GM19372 (cell line): Measurements from ENCODE around the gene CSTF1.
A peak's percentile ranks its signal among the peaks of the same experiment; 100 is the strongest.

Experiments used
- ATAC-seq: cut with Tn5 transposase; IDR thresholded peaks from one replicate; pipeline ENCODE4 v1.9.1; 2021; ENCODE audit warnings: mild to moderate bottlenecking, low read depth, moderate library complexity; ENCODE audit not compliant: unreplicated experiment

CSTF1 gene

DNA sequence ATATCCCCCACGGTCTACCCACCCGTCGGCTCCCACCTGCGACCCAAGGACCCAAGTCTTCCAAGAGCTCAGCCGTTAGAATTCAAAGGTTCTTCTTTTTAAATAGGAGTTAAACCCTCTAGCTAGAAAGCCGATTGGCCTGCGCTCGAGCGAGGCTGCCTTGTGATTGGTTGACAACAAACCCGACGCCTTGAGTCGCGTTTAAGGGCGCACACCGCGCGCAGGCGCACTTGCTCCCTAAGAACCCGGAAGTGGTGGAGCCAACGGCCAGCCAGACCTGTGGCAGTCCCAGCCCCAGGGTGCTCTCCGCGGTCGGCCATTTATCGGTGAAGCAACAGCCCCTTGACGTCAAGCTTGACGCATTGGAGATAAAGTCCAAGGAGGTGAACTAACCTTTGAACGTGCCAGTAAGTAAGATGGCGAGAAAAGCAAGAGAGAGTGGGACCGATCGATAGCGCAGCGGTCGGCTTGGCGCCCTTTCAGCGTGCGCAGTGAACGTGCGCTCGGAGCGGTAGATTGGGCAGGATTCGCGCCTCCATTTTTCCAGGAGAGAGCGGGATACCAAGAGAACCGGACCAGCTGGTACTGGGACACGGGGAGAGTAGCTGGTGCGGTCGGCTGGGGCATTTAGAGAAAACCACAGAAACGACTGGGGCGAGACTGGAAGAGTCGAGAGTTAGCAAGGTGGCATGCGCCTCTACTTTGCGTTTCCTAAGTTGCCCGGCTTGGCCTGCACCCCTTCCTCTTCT, at the start of gene CSTF1, which contains the start of gene AURKA:
TSS of gene CSTF1 (plus strand) at position 514 of the 749 bp plus-strand sequence. CDS start 2,908 bp downstream, outside the sequence.
TSS of gene AURKA (minus strand) at position 84 of the 749 bp plus-strand sequence. CDS start 4,018 bp downstream, outside the sequence.
- peak; percentile 86 for ATAC-seq

DNA sequence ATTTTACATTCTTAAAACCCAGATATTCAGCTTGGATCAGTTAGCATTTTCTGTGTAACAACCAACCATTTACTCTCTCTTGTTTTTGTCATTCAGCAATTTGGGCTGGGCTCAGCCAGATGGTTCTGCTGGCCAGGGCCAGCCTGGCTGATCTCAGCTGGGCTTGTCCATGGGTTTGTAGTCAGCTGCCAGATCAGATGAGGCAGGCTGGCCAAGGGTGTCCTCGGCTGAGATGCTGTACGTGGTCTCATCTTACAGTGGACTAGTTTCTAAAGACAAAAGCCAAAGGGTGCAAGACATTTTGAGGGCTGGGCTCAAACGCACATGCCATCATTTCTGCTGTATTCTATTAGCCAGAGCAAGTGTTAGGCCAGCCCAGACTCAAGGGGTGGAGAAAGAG, 49.7 kb upstream of the CSTF1 start:
- ATAC-seq = no peak

DNA sequence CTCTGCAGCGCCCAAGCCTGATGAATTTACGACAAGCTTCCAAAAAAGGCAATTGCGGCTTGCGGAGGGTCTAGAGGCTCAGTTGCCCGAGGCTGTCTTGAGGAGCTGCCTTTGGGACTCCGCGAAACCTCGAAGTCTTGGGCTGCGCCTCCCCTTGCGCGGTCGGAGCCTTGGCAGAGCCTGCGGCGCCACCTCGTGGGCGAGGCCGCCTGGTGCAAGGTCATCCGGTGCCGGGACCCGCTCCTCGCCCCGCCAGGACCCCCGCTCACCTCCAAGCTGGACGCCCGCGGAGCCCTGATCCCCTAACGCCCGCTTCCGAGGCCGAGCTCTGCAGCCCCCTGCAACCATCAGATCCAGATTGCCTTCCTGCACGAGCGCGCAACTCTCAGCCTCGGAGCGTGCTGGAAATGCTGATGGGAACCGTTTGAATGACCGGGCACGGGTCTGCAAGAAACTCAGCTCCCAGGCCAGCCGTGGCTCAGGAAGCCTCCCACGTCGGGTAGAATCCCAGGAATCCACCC, 48.5 kb upstream of the CSTF1 start:
- ATAC-seq = peak; percentile 90

DNA sequence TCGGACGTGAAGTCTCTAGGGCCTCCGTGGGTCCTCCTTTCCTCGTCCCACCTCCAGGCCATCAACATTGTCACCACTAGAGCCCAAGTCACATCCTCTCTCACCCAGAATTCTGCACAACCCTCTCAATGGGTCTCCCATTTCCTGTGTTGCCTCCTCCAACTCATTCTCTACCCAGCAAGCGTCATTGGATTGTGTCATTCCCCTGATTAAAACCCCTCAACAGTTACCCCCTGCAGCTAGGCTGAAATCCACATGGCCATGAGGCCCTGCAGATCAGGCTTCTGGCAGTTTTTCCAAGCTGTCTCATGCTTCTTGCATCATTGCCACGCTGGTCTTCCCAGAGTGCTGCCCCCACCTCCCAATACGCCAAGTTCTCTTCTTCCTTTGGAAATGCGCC, 46.5 kb upstream of the CSTF1 start:
- ATAC-seq = no peak

DNA sequence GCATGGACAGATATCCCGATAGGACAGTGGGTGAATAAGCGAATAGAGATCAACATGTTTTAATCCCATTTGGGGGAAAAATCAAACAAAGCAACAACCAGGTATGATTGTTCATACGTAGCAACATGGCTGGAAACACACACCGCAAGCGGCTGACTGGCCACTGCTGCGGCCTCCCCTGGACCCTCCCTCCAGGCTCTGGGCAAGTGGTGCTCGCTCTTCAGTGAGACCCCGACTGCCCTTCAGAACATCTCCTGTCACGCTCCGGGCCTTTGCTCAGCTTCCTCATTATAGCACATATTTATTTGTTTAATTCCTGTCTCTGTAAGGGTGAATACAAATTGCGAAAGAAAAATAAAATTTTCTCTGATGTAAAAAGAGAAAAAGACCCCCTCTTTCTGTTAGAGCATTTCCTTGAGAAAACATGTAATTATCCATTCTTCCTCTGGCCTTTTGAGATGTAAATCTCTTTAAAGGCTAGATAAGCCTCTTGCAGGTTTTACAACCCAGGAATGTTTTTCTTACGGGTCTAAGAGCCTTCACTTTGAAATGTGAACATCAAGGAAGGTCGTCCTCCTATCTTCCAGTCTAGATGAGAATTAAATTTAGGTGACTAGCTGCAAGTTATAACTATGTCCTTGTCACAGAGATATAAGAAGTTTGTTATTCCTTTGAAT, 44.7 kb upstream of the CSTF1 start:
- ATAC-seq = no peak

DNA sequence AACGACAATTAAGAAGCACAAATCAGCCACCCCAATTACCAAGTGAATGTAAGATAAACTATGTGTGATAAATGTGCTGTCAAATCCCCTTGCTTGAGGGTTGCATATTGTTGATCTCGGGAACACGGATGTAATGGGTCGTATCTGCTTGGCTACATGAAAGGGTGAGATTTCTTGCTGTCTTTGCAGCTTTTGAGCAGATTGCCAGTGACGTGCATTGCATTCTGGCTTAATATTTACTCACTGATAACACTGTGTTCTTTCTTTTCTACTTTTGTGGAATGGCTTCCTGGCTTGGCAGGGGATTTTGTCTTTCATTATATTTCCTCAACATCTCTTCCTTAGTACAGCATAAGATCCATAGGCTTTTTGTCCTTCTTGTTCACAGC, 44.1 kb upstream of the CSTF1 start:
- ATAC-seq = no peak

DNA sequence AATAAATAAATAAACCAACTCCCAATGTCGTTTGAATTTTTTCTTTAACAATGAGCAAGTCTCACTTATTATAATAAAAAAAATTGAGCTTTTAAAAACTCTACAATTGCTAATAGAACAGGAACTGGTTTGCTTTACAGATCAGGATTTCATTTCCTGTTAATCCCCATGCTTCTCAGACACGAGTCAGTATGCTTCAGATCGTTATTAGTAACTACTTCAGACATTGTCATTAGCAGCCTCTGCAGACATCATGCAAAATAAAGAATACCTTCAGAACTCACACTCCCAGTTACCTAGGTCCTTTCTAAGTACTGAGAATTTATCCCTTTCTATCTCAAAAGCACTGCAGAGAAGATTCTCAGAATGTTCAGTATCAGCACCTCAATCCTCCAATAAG, 43.7 kb upstream of the CSTF1 start:
- no peak for ATAC-seq

DNA sequence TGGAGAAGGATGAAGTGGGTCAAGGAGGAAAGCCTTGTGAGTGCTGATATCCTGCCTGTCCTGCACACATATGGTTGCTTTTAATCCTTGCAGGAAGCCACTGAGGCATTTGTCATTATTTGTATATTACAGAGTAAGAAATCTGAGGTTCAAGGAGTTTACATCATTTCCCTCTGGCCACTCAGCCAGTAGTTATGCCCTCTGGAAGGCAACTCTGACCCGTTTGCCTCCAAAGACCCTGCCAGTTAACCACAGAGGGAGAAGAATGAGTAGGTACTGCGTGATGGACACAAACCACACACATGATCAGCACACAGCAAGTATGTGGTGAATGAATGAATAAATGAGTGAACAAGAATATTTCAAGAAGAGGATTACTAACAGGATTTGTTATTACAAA, 41.6 kb upstream of the CSTF1 start:
- no peak for ATAC-seq

DNA sequence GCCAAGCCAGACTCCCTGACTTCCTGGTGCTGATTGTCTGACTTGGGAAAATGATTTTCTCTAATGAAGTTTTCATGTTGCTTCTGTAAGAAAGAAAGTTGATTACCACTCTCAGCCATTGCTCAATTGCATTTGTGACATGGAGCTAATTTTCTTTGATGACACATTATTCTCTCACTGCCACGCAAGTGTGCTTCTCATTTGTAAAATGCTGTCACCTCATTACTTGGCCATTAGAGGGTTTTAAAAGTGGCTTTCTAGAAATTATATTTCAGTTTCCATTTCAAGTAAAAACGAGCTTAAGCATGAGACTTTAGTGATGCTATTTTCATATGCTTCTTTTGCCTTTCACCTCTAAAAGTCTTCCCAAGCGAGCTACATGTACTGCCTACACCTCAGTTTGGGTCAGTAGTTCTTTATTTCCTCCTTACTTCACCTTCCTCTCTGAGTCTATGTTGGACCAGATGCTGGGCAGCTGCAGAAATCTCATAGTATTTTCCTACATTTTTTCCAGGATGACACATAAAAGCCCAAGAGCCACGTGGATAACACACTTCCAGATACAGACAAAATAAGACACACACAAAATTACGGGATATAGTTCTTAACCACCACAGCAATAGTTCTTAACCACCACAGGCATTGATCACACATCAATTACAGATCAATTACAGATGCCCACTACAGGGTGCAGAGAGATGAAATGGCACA, 39.9 kb upstream of the CSTF1 start:
- no peak for ATAC-seq

DNA sequence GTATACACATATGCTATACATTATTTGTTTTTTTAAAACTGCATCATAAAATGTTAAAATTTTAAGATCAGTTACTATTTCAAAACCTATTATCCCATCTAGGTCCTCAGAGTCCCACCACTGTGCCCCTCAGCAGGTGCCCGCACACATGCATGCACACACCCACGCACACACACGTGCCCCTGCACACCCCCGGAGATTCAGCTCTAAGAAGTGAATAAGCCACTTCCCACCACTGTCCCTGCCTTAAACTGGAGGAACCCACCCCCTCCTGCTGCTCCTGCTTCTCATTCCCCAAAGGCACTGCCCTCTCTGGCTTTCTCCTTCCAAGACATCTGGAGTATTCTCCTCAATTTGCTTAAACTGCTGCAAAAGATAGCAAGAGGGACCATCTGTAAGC, 39.1 kb upstream of the CSTF1 start:
- no peak for ATAC-seq

DNA sequence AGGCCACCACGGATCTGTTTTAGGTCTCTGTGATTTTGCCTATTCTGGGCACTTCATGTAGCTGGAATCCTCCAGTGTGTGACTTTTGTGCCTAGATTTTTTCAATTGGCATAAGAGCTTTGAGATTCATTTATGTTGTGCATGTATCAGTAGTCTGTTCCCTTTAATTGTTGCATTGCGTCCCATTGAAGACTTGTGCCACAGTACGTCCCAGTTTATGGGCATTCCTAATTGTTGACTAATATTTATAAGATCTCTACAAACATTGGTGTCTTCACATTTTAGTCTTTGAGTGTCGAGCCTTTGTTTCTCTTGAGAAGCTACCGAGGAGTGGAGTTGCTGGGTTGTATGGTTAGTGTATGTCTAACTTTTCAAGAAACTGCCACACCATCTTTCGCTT, 34.4 kb upstream of the CSTF1 start:
- ATAC-seq = no peak

DNA sequence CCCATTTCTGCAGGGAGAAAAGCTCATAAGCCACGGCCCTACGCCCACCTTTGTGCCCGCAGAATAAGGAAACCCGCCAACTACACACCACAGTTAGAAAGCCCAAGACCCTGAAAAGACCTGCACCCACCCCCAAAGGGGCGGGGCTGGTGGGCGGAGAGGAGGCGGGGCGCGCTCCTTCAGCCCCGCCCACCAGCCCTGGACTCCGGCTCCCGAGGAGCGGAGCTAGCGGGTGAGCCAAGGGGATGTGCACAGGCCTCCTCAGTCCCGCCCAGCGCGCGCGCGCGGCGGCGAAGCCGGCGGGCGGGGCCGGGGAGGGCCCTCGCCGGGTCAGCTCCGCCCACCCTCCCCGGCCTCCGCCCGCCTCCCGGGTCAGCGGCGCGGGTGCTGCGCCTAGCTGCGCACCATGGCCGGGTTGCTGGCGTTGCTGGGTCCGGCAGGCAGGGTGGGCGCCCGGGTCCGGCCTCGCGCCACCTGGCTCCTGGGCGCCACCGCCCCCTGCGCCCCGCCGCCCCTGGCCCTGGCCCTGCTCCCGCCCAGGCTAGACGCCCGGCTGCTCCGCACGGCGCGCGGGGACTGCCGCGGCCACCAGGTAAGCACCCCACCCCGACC, 33.7 kb upstream of the CSTF1 start, which contains the start of gene FAM210B:
TSS of gene FAM210B (plus strand) at position 375 of the 612 bp plus-strand sequence. CDS start at position 407, 32 bp downstream.
- ATAC-seq = peak; percentile 96

DNA sequence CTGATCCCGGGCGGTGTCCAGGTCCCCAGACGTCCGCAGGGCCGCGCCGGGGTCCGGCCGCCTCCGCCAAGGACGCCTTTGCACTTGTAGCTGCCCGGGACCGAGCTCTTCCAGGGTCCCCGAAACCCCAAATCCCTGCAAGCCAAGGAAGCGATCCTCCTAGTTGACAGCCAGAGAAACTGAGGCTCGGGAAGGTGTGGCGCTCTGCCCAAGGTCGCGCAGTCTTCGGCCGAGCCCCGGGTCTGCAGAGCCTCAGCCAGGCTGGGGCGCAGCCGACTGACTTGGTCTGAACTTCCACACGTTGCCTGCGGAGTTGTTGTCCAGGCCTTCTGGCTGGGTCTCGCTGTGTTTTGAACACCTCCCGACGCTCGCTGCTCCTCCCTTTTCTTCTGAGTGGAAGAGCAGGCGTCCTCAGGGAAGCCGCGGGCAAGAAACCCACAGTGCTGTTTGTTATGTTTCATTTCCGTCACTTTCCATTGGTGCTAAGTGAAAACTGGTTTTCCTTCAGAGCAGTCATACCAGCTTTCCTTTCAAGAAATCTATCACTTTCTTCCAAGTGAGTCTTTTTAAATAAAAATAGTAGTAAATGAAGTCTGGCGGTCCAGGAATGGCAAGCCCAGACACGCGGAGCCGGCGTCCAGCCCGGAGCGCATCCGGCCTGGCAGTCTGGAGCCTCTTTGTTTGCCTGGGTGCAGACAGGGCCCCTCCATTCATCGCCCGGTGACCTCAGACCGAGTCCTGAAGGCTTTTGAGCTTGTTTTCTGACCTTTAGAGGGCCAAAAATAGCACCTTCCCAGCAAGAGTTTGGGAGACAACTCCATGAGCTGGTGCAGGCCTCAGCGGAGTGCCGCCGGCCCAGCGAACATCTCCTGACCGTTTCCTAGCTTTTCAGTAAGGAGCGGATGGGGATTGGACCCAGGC, 33.0 kb upstream of the CSTF1 start:
- peak; percentile 7 for ATAC-seq

DNA sequence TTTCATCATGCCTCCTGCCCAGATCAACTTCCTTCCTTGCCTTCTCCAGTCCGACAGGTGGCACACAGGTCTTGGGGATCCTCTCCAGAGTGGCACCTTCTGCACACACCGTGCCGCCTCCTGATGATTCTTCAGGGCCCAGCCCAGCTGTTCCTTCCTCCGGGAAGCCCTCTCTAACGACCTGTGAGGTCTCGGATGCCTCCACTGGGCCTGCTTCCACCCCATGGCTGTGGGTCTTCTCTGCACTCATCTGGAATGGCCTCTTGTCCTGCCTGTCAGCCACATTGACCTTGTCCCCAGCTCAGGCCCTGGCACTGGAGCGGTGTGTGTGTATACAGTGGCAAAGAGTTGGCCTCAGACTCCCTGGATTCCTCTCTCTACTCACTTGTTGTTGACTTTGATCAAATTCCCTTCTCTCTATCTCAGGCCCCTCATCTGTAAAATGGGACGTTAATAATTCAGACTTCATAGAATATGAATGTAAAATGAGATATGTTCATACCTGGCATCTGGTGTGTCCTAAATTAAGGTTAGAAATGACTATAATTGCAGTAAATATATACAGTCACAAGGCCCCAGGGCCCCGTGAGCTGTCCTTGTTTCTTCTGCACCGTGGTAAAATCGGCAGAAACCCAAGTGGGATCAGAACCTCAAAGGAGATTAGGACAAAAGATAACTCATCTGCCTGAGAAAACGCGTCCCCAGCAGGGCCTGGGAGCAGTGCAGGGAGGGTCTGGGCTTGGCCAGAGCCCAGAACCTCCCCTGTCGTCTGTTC, 32.1 kb upstream of the CSTF1 start:
- no peak for ATAC-seq

DNA sequence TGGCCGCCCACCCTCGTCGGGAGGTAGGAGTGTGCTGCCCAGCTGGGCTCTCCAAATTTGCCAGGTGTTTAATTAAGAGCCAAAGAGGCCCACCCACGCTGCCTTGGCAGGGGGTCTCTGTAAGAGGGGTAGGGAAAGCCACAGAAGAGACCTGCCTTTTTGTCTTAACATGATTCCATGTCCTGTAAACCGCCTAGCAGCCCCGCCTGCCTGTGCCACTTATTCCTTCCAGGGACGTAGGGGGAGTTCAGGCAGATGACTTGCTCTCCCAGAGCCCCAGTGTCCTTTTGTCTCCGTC, 31.6 kb upstream of the CSTF1 start:
- no peak for ATAC-seq

DNA sequence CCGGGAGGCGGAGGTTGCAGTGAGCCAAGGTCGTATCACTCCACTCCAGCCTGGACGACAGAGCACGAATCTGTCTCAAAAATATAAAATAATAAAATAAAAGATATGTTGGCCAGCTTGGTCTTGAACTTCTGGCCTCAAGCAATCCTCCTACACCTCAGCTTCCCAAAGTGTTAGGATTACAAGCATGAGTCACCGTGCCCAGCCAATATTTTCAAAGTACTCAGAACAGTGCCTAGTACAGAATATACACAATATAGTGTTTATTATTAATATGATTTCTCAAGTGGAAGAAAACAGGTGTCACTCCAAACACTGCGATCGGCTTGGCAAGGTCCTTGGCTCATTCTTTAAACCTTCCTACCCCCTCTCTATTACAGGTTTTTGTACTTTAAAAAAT, 30.5 kb upstream of the CSTF1 start:
- no peak for ATAC-seq

DNA sequence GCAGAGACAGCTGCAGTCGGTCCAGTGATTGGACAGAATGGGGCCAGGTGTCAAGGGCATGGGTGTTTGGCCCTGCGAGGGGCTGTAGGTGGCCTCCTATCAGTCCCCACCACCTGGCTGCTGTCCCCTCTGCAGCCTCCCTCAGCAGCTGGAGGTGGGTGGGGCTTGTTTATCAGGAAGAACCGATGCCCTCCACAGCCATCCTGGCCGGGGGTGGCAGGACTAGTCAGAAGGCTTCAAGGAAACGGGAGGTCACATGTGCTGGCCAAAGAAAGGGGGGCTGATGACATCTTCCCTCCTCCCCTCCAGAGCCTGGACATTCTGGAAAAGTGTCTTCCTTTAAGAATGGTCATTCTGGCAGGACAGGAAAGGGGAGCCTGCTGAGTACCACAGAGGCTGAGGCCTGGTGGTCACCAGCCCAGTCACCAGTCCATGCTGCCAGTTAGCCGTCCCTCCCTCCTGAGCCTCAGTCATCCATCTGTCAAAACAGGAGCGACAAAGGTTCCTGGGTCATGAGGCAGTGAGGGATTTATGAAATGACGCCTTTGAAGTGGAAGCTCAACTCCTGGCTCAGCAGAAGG, 29.5 kb upstream of the CSTF1 start:
- ATAC-seq = no peak

DNA sequence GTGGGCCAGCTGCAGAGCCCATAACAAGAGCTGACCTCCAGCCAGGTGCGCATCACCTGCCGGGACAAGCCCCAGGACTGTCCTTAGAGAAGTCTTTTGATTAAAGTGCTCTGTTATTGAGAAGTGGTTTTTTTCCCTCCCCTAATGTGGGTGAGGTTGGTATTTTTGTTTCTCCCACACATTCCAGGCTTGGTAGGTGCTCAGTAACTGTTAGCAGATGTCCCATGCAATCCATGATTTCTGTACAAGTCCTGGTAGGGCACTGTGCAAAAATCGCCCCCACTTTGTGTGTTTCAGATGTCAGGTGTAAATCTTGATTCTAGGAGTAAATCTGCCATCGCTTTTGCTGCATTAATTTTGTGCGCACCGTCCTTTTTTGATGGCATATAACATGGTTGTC, 29.0 kb upstream of the CSTF1 start:
- no peak for ATAC-seq
